DND-41 (cell line): ENCODE measurements around the gene AGK.

Source experiments
- ATAC-seq: fragments of 200-7000 bp; cut with Tn5 transposase; 3 replicates; pipeline ENCODE4 v1.9.1; 2021; ENCODE audit warnings: low read depth; ENCODE audit not compliant: insufficient read depth
- DNase-seq: peaks from one replicate; pipeline ENCODE4 v3.0.0-alpha.2; 2020
- H2AFZ ChIP-seq: 2 replicates; pipeline ENCODE4 v1.6.0; 2012; ENCODE audit warnings: low read depth, low read length
- H3K27ac ChIP-seq: 2 replicates; pipeline ENCODE4 v1.5.1; 2012; ENCODE audit warnings: low read length, inconsistent platforms
- H3K27me3 ChIP-seq: fragments of 200-600 bp; sonication (generic); 2 replicates; pipeline ENCODE4 v1.6.0; 2012; ENCODE audit warnings: low read length, mild to moderate bottlenecking, inconsistent platforms; ENCODE audit not compliant: insufficient read depth, poor library complexity
- H3K36me3 ChIP-seq: 2 replicates; pipeline ENCODE4 v1.5.1; 2012; ENCODE audit warnings: low read length, inconsistent platforms; ENCODE audit not compliant: insufficient read depth
- H3K4me1 ChIP-seq: 2 replicates; pipeline ENCODE4 v1.5.1; 2012; ENCODE audit warnings: mild to moderate bottlenecking, low read length; ENCODE audit not compliant: insufficient read depth
- H3K4me2 ChIP-seq: 2 replicates; pipeline ENCODE4 v1.6.0; 2012; ENCODE audit warnings: mild to moderate bottlenecking, moderate library complexity, low read length, inconsistent platforms; ENCODE audit not compliant: insufficient read depth
- H3K4me3 ChIP-seq, 2 experiments: fragments of 200-600 bp in 1 of 2; shearing (Covaris generic) in 1 of 2; 2 replicates each; pipeline ENCODE4 v1.5.1; 2012 to 2016; ENCODE audit warnings: inconsistent platforms in 2 of 2, low read length in 2 of 2, mild to moderate bottlenecking in 2 of 2, low read depth in 1 of 2, moderate library complexity in 1 of 2
- H3K79me2 ChIP-seq: 2 replicates; pipeline ENCODE4 v1.6.0; 2012; ENCODE audit warnings: low read length, inconsistent platforms; ENCODE audit not compliant: insufficient read depth
- H3K9ac ChIP-seq: 2 replicates; pipeline ENCODE4 v1.6.0; 2012; ENCODE audit warnings: low read depth, mild to moderate bottlenecking, inconsistent platforms, low read length, moderate library complexity
- H3K9me3 ChIP-seq: 2 replicates; pipeline ENCODE4 v1.5.1; 2012; ENCODE audit warnings: low read length, moderate library complexity, mild to moderate bottlenecking, inconsistent platforms; ENCODE audit not compliant: insufficient read depth, severe bottlenecking
- H4K20me1 ChIP-seq: 2 replicates; pipeline ENCODE4 v1.6.0; 2012; ENCODE audit warnings: low read length; ENCODE audit not compliant: insufficient read depth
- CTCF ChIP-seq: IDR thresholded peaks from 2 replicates; pipeline ENCODE4 v1.5.1; 2012; ENCODE audit warnings: borderline replicate concordance, low read length, moderate library complexity, mild to moderate bottlenecking; ENCODE audit not compliant: poor library complexity, severe bottlenecking; ENCODE audit errors: extremely low read depth
- EZH2 ChIP-seq: IDR thresholded peaks from 3 replicates; pipeline ENCODE4 v1.6.1; 2012; ENCODE audit warnings: borderline replicate concordance, low read depth, mild to moderate bottlenecking, moderate library complexity, low read length, inconsistent platforms; ENCODE audit not compliant: severe bottlenecking

AGK gene

GRCh38 chr7:141541375-141541774 is 9.8 kb upstream of the AGK start:
- DNase-seq (no peak), ATAC-seq (no peak)
- no peak overlapping the region for H3K4me3 ChIP-seq

GRCh38 chr7:141544831-141545230 is 6.4 kb upstream of the AGK start:
- H3K27ac ChIP-seq: no peak overlapping the region
- H3K9me3 ChIP-seq: no peaks in the 10 kb centered on the region
- no peaks in the 10 kb centered on the region for H3K4me1 ChIP-seq
- H3K9ac ChIP-seq: no peak overlapping the region
- no peak overlapping the region for H3K4me2 ChIP-seq
- no peak for ATAC-seq
- no peaks in the 10 kb centered on the region for H3K79me2 ChIP-seq
- no peaks in the 10 kb centered on the region for H3K36me3 ChIP-seq
- no peaks in the 10 kb centered on the region for H4K20me1 ChIP-seq
- H2AFZ ChIP-seq: no peak overlapping the region
- no peak for TF ChIP-seq EZH2
- TF ChIP-seq CTCF: no peak
- H3K27me3 ChIP-seq: no peaks in the 10 kb centered on the region
- no peak for DNase-seq
- no peak overlapping the region for H3K4me3 ChIP-seq

More at GRCh38 chr7:141541375-141541774, 9.8 kb upstream of the AGK start:
- peaks cover 6% of the 10 kb centered on the region for H3K27me3 ChIP-seq
- H3K4me2 ChIP-seq: no peak overlapping the region
- no peak overlapping the region for H3K9ac ChIP-seq
- TF ChIP-seq EZH2 (no peak), CTCF (no peak)
- H2AFZ ChIP-seq: no peak overlapping the region
- H4K20me1 ChIP-seq: no peaks in the 10 kb centered on the region
- H3K4me1 ChIP-seq: no peaks in the 10 kb centered on the region
- no peaks in the 10 kb centered on the region for H3K79me2 ChIP-seq
- no peaks in the 10 kb centered on the region for H3K36me3 ChIP-seq
- H3K27ac ChIP-seq: no peak overlapping the region
- H3K9me3 ChIP-seq: no peaks in the 10 kb centered on the region

GRCh38 chr7:141549582-141549981 is 1.6 kb upstream of the AGK start:
- no peak for DNase-seq
- no peak overlapping the region for H3K4me2 ChIP-seq

More at GRCh38 chr7:141549582-141549981, 1.6 kb upstream of the AGK start:
- no peaks in the 10 kb centered on the region; the same call in 1 of the 2 replicates for H3K36me3 ChIP-seq
- no peaks in the 10 kb centered on the region for H3K27me3 ChIP-seq
- H3K27ac ChIP-seq: no peak overlapping the region
- peaks cover 30% of the 10 kb centered on the region for H3K79me2 ChIP-seq
- H3K4me1 ChIP-seq: peaks cover 30% of the 10 kb centered on the region
- no peak for ATAC-seq
- H2AFZ ChIP-seq: no peak overlapping the region
- H3K9me3 ChIP-seq: no peaks in the 10 kb centered on the region
- H4K20me1 ChIP-seq: no peaks in the 10 kb centered on the region
- H3K9ac ChIP-seq: no peak overlapping the region
- no peak for TF ChIP-seq CTCF
- no peak for TF ChIP-seq EZH2
- H3K4me3 ChIP-seq: no peak overlapping the region
